Measurements from ENCODE around the gene SLC16A12.
"Not testable (repeated sequence)": the region's sequence is repeated elsewhere in the genome, so short reads cannot be mapped to it uniquely, and the experiment has no call there.

GRCh38 chr10:89412276-89412675 is 123.1 kb downstream of the SLC16A12 start:
- TF ChIP-seq CTCF (optimal IDR thresholded peaks at IDR 0.05 in 1 of 3, IDR thresholded peaks at IDR 0.05 in 1 of 3, conservative IDR thresholded peaks at IDR 0.05 in 1 of 3; ENCODE audit: extremely low read depth in 1 of 3, insufficient read depth in 2 of 3, low read length in 3 of 3); EZH2 (IDR thresholded peaks at IDR 0.05; ENCODE audit: low read length): not testable (repeated sequence)

Measured in keratinocyte (primary cell).